H9 (cell line): Measurements from ENCODE around the gene APOM. TPM values are rescaled to one million over a fixed set of nuclear protein-coding genes. Genes with fewer than 3 reads are reported as not detected.

ENCODE experiments used
- DNase-seq: peaks from one replicate; pipeline ENCODE4 v3.0.0-alpha.2; 2017
- H2AFZ ChIP-seq: one replicate; pipeline ENCODE4 v1.6.1; 2013; ENCODE audit warnings: mild to moderate bottlenecking, low read length, control low read depth, moderate library complexity
- H2AK5ac ChIP-seq: 2 replicates; pipeline ENCODE4 v1.6.1; 2013; ENCODE audit warnings: low read length, control low read depth, mixed read lengths; ENCODE audit not compliant: insufficient read length
- H2BK120ac ChIP-seq: one replicate; pipeline ENCODE4 v1.6.1; 2013; ENCODE audit warnings: low read depth, mild to moderate bottlenecking, low read length, control low read depth, inconsistent platforms; ENCODE audit not compliant: poor library complexity, severe bottlenecking
- H2BK12ac ChIP-seq: 2 replicates; pipeline ENCODE4 v1.6.1; 2013; ENCODE audit warnings: low read length, control low read depth, mixed read lengths, low read depth; ENCODE audit not compliant: insufficient read length
- H2BK15ac ChIP-seq: 2 replicates; pipeline ENCODE4 v1.6.1; 2013; ENCODE audit warnings: low read depth, low read length, control low read depth
- H2BK20ac ChIP-seq: one replicate; pipeline ENCODE4 v1.6.1; 2013; ENCODE audit warnings: low read depth, mild to moderate bottlenecking, low read length, control low read depth, inconsistent platforms; ENCODE audit not compliant: poor library complexity, severe bottlenecking
- H2BK5ac ChIP-seq: 2 replicates; pipeline ENCODE4 v1.6.1; 2013; ENCODE audit warnings: low read length, control low read depth, mixed read lengths; ENCODE audit not compliant: insufficient read length
- H3K14ac ChIP-seq: 2 replicates; pipeline ENCODE4 v1.6.1; 2013; ENCODE audit warnings: low read length, control low read depth; ENCODE audit not compliant: insufficient read depth
- H3K18ac ChIP-seq: 2 replicates; pipeline ENCODE4 v1.6.1; 2013; ENCODE audit warnings: low read depth, mild to moderate bottlenecking, mixed read lengths, low read length, control low read depth; ENCODE audit not compliant: insufficient read length
- H3K23ac ChIP-seq: 2 replicates; pipeline ENCODE4 v1.6.1; 2013; ENCODE audit warnings: low read length, control low read depth, mixed read lengths, low read depth; ENCODE audit not compliant: insufficient read length
- H3K23me2 ChIP-seq: 2 replicates; pipeline ENCODE4 v1.6.1; 2013; ENCODE audit warnings: low read depth, mild to moderate bottlenecking, mixed read lengths, low read length, control low read depth; ENCODE audit not compliant: insufficient read length, poor library complexity, severe bottlenecking
- H3K27ac ChIP-seq: 2 replicates; pipeline ENCODE4 v1.5.1; 2013; ENCODE audit warnings: low read length, control low read depth, mixed read lengths, low read depth; ENCODE audit not compliant: insufficient read length
- H3K27me3 ChIP-seq: 2 replicates; pipeline ENCODE4 v1.6.1; 2013; ENCODE audit warnings: low read length, control low read depth, inconsistent platforms; ENCODE audit not compliant: insufficient read depth
- H3K4ac ChIP-seq: 2 replicates; pipeline ENCODE4 v1.6.1; 2013; ENCODE audit warnings: low read depth, mild to moderate bottlenecking, control low read depth, inconsistent platforms, low read length, moderate library complexity
- H3K4me1 ChIP-seq: 2 replicates; pipeline ENCODE4 v1.6.1; 2013; ENCODE audit warnings: low read length, control low read depth, inconsistent platforms; ENCODE audit not compliant: insufficient read depth
- H3K4me2 ChIP-seq: 2 replicates; pipeline ENCODE4 v1.6.1; 2013; ENCODE audit warnings: low read length, control low read depth, mixed read lengths; ENCODE audit not compliant: insufficient read length, insufficient read depth
- H3K56ac ChIP-seq: 2 replicates; pipeline ENCODE4 v1.6.1; 2013; ENCODE audit warnings: low read depth, mild to moderate bottlenecking, mixed read lengths, low read length, control low read depth; ENCODE audit not compliant: insufficient read length
- H3K79me1 ChIP-seq: 2 replicates; pipeline ENCODE4 v1.6.1; 2013; ENCODE audit warnings: low read depth, mild to moderate bottlenecking, moderate library complexity, low read length, control low read depth, inconsistent platforms; ENCODE audit not compliant: insufficient read depth, poor library complexity, severe bottlenecking
- H3K79me2 ChIP-seq: 2 replicates; pipeline ENCODE4 v1.6.1; 2013; ENCODE audit warnings: low read length, control low read depth, inconsistent platforms; ENCODE audit not compliant: insufficient read depth
- H3K9ac ChIP-seq: 2 replicates; pipeline ENCODE4 v1.6.1; 2013; ENCODE audit warnings: low read length, control low read depth, mixed read lengths; ENCODE audit not compliant: insufficient read length; ENCODE audit errors: extremely low read depth
- H3K9me3 ChIP-seq: one replicate; pipeline ENCODE4 v1.6.1; 2013; ENCODE audit warnings: low read depth, low read length, inconsistent platforms; ENCODE audit not compliant: control insufficient read depth
- H3T11ph ChIP-seq: one replicate; pipeline ENCODE4 v1.6.1; 2013; ENCODE audit warnings: mild to moderate bottlenecking, low read length, control low read depth, inconsistent platforms
- H4K20me1 ChIP-seq: one replicate; pipeline ENCODE4 v1.6.1; 2013; ENCODE audit not compliant: control insufficient read depth, insufficient read length, insufficient read depth
- H4K5ac ChIP-seq: 2 replicates; pipeline ENCODE4 v1.6.1; 2013; ENCODE audit warnings: low read depth, mild to moderate bottlenecking, mixed read lengths, low read length, control low read depth; ENCODE audit not compliant: insufficient read length
- H4K8ac ChIP-seq: replicated peaks from 2 replicates; pipeline ENCODE4 v1.6.1; 2013; ENCODE audit warnings: low read length, control low read depth, mixed read lengths, low read depth; ENCODE audit not compliant: insufficient read length
- H4K91ac ChIP-seq: 2 replicates; pipeline ENCODE4 v1.6.1; 2013; ENCODE audit warnings: low read depth, mild to moderate bottlenecking, moderate library complexity, mixed read lengths, low read length, control low read depth; ENCODE audit not compliant: insufficient read length
- H3K27ac Mint-ChIP-seq, 3 experiments: 2 replicates in 2 of 3; 3 replicates in 1 of 3; pipeline ENCODE4 v1.8.0; 2020 to 2021; ENCODE audit warnings: mixed read lengths in 3 of 3, mild to moderate bottlenecking in 1 of 3, moderate library complexity in 1 of 3
- H3K27me3 Mint-ChIP-seq: 2 replicates; pipeline ENCODE4 v1.8.0; 2021; ENCODE audit warnings: low read depth, mild to moderate bottlenecking, moderate library complexity, mixed read lengths
- H3K36me3 Mint-ChIP-seq, 3 experiments: 2 replicates in 2 of 3; 3 replicates in 1 of 3; pipeline ENCODE4 v1.8.0; 2020 to 2021; ENCODE audit warnings: low read depth in 3 of 3, mixed read lengths in 3 of 3; ENCODE audit not compliant: insufficient read depth in 1 of 3
- H3K4me1 Mint-ChIP-seq, 2 experiments: 2 replicates each; pipeline ENCODE4 v1.8.0; 2020; ENCODE audit warnings: mixed read lengths in 2 of 2
- H3K4me3 Mint-ChIP-seq, 2 experiments: 2 replicates in 1 of 2; 3 replicates in 1 of 2; pipeline ENCODE4 v1.8.0; 2020 to 2021; ENCODE audit warnings: mild to moderate bottlenecking in 2 of 2, mixed read lengths in 2 of 2, moderate library complexity in 1 of 2
- H3K9me3 Mint-ChIP-seq, 2 experiments: 2 replicates in 1 of 2; 3 replicates in 1 of 2; pipeline ENCODE4 v1.8.0; 2020; ENCODE audit warnings: mild to moderate bottlenecking in 2 of 2, mixed read lengths in 2 of 2, moderate library complexity in 1 of 2
- WGBS: extraction: QIAGEN DNeasy Blood & Tissue Kit; methylation state at CpG from one replicate; pipeline ENCODE4 v1.1.7; 2013; ENCODE audit warnings: missing lambda C conversion rate, low lambda C conversion rate, mixed read lengths; ENCODE audit not compliant: insufficient read length; ENCODE audit errors: extremely low coverage; 5-methylcytosine and 5-hydroxymethylcytosine counted together
- total RNA-seq: library from RNA; stranded (reverse); gene quantifications from 2 replicates; pipeline ENCODE4 v1.2.1, GENCODE V29; 2021
- TF ChIP-seq, protein P1 (sequence below): fragments of 200-600 bp; sonication (generic); conservative IDR thresholded peaks from 3 replicates; pipeline ENCODE4 v1.8.0; 2021; ENCODE audit warnings: antibody characterized with exemption, mild to moderate bottlenecking

The APOM gene
- total RNA-seq, 1 experiment from 2014 or later: 3.6 TPM

DNA sequence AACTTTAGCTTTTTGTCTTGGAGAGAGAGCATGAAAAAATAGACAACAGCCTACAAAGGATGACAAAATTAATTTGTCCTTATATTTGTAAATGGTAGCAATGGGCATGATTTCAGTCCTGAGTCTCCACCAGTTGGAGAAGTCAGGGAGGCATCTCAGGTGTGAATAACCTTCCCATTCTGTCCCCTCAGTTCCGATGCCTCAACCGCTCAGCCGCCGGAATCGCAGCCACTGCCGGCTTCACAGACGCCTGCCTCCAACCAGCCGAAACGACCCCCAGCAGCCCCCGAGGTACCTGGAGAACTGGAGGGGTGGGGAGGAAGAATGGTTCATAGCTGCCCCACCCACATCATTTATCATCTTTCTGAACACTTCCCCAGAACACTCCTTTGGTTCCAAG lies 31.6 kb upstream of the APOM start:
- H2BK5ac ChIP-seq: no peak overlapping the region

More for the DNA sequence above, 31.6 kb upstream of the APOM start:
- Histone ChIP-seq H3K4me2 (no peak overlapping the region), H2AK5ac (no peak overlapping the region), H3K14ac (no peak overlapping the region), H3K27ac (no peak overlapping the region), H3K79me2 (peaks cover 20% of the 10 kb centered on the region), H3K23ac (no peak overlapping the region), H2BK12ac (no peak overlapping the region), H3T11ph (no peak overlapping the region), H3K4me1 (peaks cover 3% of the 10 kb centered on the region; the same call in 1 of the 2 replicates), H3K23me2 (peaks cover 8% of the 10 kb centered on the region), H4K8ac (no peak overlapping the region), H2BK120ac (no peak overlapping the region), H3K9ac (no peak overlapping the region), H2BK15ac (no peak overlapping the region), H3K79me1 (peaks cover 5% of the 10 kb centered on the region), H3K56ac (no peak overlapping the region), H4K20me1 (no peaks in the 10 kb centered on the region), H2BK20ac (no peak overlapping the region), H3K27me3 (no peaks in the 10 kb centered on the region), H4K5ac (no peak overlapping the region), H3K18ac (no peak overlapping the region), H3K4ac (no peak overlapping the region), H4K91ac (no peak overlapping the region), H3K9me3 (no peaks in the 10 kb centered on the region), H2AFZ (no peak overlapping the region)
- H3K4me3 Mint-ChIP-seq: no peak overlapping the region; a peak in 1 of 5 replicates
- no peaks in the 10 kb centered on the region; a peak in 1 of 5 replicates for H3K9me3 Mint-ChIP-seq
- no CpG with 5 or more reads among the region's 10 CpGs for WGBS
- H3K27me3 Mint-ChIP-seq: no peaks in the 10 kb centered on the region; the same call in 1 of the 2 replicates
- TF ChIP-seq, protein P1, sequence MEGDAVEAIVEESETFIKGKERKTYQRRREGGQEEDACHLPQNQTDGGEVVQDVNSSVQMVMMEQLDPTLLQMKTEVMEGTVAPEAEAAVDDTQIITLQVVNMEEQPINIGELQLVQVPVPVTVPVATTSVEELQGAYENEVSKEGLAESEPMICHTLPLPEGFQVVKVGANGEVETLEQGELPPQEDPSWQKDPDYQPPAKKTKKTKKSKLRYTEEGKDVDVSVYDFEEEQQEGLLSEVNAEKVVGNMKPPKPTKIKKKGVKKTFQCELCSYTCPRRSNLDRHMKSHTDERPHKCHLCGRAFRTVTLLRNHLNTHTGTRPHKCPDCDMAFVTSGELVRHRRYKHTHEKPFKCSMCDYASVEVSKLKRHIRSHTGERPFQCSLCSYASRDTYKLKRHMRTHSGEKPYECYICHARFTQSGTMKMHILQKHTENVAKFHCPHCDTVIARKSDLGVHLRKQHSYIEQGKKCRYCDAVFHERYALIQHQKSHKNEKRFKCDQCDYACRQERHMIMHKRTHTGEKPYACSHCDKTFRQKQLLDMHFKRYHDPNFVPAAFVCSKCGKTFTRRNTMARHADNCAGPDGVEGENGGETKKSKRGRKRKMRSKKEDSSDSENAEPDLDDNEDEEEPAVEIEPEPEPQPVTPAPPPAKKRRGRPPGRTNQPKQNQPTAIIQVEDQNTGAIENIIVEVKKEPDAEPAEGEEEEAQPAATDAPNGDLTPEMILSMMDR: no peak
- DNase-seq: no peak
- peak overlapping the region in 1 of 3 experiments; percentile 34; a peak in 2 of 7 replicates for H3K27ac Mint-ChIP-seq
- peaks cover 14 to 16% of the 10 kb centered on the region in 2 experiments for H3K4me1 Mint-ChIP-seq
- peaks cover 72 to 80% (median 80%) of the 10 kb centered on the region in 3 experiments for H3K36me3 Mint-ChIP-seq
